SK-N-SH (cell line): Measurements from ENCODE around the gene ZNF23. TPM values are rescaled to one million over a fixed set of nuclear protein-coding genes. Genes with fewer than 3 reads are reported as not detected.

Experiments used
- CTCF ChIA-PET: fragments of 300-600, 350-600 bp; formaldehyde crosslinking; extraction: SDS; loops from one replicate; lab custom pipeline; 2021; lab: Yijun Ruan, JAX
- POLR2A ChIA-PET: fragments of 350-600 bp; sonication (Branson Sonifier 250); formaldehyde crosslinking; extraction: SDS; loops from one replicate; lab custom pipeline; 2020; ENCODE audit warnings: antibody characterized with exemption, inconsistent platforms; lab: Yijun Ruan, JAX
- DNase-seq: peaks from one replicate; pipeline ENCODE4 v3.0.0; 2012
- H2AFZ ChIP-seq: fragments of 200-600 bp; sonication (generic); 2 replicates; pipeline ENCODE4 v1.8.1; 2016; ENCODE audit warnings: antibody characterized with exemption, mild to moderate bottlenecking, low read depth
- H3F3A ChIP-seq: fragments of 200-600 bp; sonication (generic); replicated peaks from 2 replicates; pipeline ENCODE3; 2016; ENCODE audit warnings: antibody characterized with exemption, mild to moderate bottlenecking; ENCODE audit not compliant: insufficient read depth
- H3K27ac ChIP-seq, 2 experiments: fragments of 200-500 bp in 1 of 2; fragments of 200-600 bp in 1 of 2; sonication (Bioruptor generic) in 1 of 2; sonication (generic), shearing (Covaris generic) in 1 of 2; 2 replicates each; pipeline versions ENCODE4 v1.5.1 to v1.6.1; 2014 to 2016; ENCODE audit warnings: low read depth in 2 of 2, inconsistent platforms in 1 of 2, low read length in 1 of 2, mild to moderate bottlenecking in 1 of 2, mixed read lengths in 1 of 2
- H3K27me3 ChIP-seq: fragments of 200-600 bp; sonication (generic), shearing (Covaris generic); 2 replicates; pipeline ENCODE4 v1.6.1; 2016; ENCODE audit warnings: mixed run types; ENCODE audit not compliant: insufficient read depth
- H3K36me3 ChIP-seq, 2 experiments: fragments of 200-500 bp in 1 of 2; fragments of 200-600 bp in 1 of 2; sonication (Bioruptor generic) in 1 of 2; sonication (generic) in 1 of 2; replicated peaks in 1 of 2; 2 replicates each; pipeline versions ENCODE3 to v1.5.1; 2014 to 2016; ENCODE audit warnings: low read length in 1 of 2, mild to moderate bottlenecking in 1 of 2; ENCODE audit not compliant: insufficient read depth in 2 of 2, control insufficient read depth in 1 of 2
- H3K4me1 ChIP-seq, 2 experiments: fragments of 200-500 bp in 1 of 2; fragments of 200-600 bp in 1 of 2; sonication (Bioruptor generic) in 1 of 2; sonication (generic), shearing (Covaris generic) in 1 of 2; 2 replicates each; pipeline versions ENCODE4 v1.5.1 to v1.6.1; 2014 to 2016; ENCODE audit warnings: low read depth in 1 of 2, low read length in 1 of 2, mixed run types in 1 of 2; ENCODE audit not compliant: insufficient read depth in 2 of 2, control insufficient read depth in 1 of 2
- H3K4me2 ChIP-seq: fragments of 200-600 bp; sonication (generic), shearing (Covaris generic); 2 replicates; pipeline ENCODE4 v1.6.1; 2017; ENCODE audit warnings: mixed run types
- H3K4me3 ChIP-seq, 2 experiments: fragments of 200-500 bp in 1 of 2; fragments of 200-600 bp in 1 of 2; sonication (Bioruptor generic) in 1 of 2; sonication (generic), shearing (Covaris generic) in 1 of 2; 2 replicates each; pipeline versions ENCODE4 v1.5.1 to v1.8.1; 2014 to 2016; ENCODE audit warnings: low read depth in 2 of 2, inconsistent platforms in 1 of 2, low read length in 1 of 2, mild to moderate bottlenecking in 1 of 2, mixed read lengths in 1 of 2, moderate library complexity in 1 of 2
- H3K79me2 ChIP-seq: fragments of 200-600 bp; sonication (generic); 2 replicates; pipeline ENCODE4 v1.8.1; 2017; ENCODE audit warnings: mild to moderate bottlenecking; ENCODE audit not compliant: insufficient read depth
- H3K9ac ChIP-seq: fragments of 200-600 bp; sonication (generic); 2 replicates; pipeline ENCODE4 v1.6.1; 2017; ENCODE audit warnings: mixed run types
- H3K9me2 ChIP-seq: fragments of 200-600 bp; sonication (generic); 2 replicates; pipeline ENCODE4 v1.6.1; 2017; ENCODE audit warnings: mixed run types
- H3K9me3 ChIP-seq: fragments of 200-600 bp; sonication (generic); 2 replicates; pipeline ENCODE4 v1.6.1; 2017; ENCODE audit warnings: mixed run types, mild to moderate bottlenecking, moderate library complexity
- H4K20me1 ChIP-seq: fragments of 200-600 bp; sonication (generic); 2 replicates; pipeline ENCODE4 v1.6.1; 2017; ENCODE audit warnings: mild to moderate bottlenecking, mixed run types; ENCODE audit not compliant: insufficient read depth
- CHD2 ChIP-seq: fragments of 150-350 bp; IDR thresholded peaks from 2 replicates; pipeline ENCODE4 v1.6.1; 2018; ENCODE audit warnings: low read length; ENCODE audit not compliant: partially characterized antibody
- CTCF ChIP-seq: fragments of 200-600 bp; sonication (generic); IDR thresholded peaks from 2 replicates; pipeline ENCODE4 v1.6.1; 2017; ENCODE audit warnings: antibody characterized with exemption, mild to moderate bottlenecking, moderate library complexity
- ELF1 ChIP-seq: IDR thresholded peaks from 2 replicates; pipeline ENCODE4 v1.4.0; 2012
- EP300 ChIP-seq, 2 experiments: IDR thresholded peaks; 2 replicates each; pipeline versions ENCODE4 v1.4.0 to v1.6.1; 2012; ENCODE audit warnings: borderline replicate concordance in 1 of 2, low read depth in 1 of 2, low read length in 1 of 2
- FOSL2 ChIP-seq: IDR thresholded peaks from 2 replicates; pipeline ENCODE4 v1.4.0; 2012; ENCODE audit warnings: low read depth, mild to moderate bottlenecking, moderate library complexity, borderline replicate concordance
- FOXJ3 ChIP-seq: sonication (generic); formaldehyde crosslinking; IDR thresholded peaks from 2 replicates; pipeline ENCODE4 v1.5.1; 2020; ENCODE audit warnings: mild to moderate bottlenecking, missing genetic modification reagents
- GABPA ChIP-seq: IDR thresholded peaks from 2 replicates; pipeline ENCODE4 v1.4.0; 2012; ENCODE audit warnings: low read depth, mild to moderate bottlenecking
- MEF2A ChIP-seq: IDR thresholded peaks from 2 replicates; pipeline ENCODE4 v1.4.0; 2012; ENCODE audit warnings: low read depth, borderline replicate concordance
- NRF1 ChIP-seq: IDR thresholded peaks from 2 replicates; pipeline ENCODE4 v1.6.1; 2012; ENCODE audit warnings: low read depth, mild to moderate bottlenecking, low read length
- POLR2AphosphoS5 ChIP-seq: IDR thresholded peaks from 2 replicates; pipeline ENCODE4 v1.6.1; 2012; ENCODE audit warnings: low read depth, low read length
- RAD21 ChIP-seq: IDR thresholded peaks from 2 replicates; pipeline ENCODE4 v1.6.1; 2012; ENCODE audit warnings: mild to moderate bottlenecking, low read length
- SIN3A ChIP-seq: IDR thresholded peaks from 2 replicates; pipeline ENCODE4 v1.6.1; 2012; ENCODE audit warnings: low read depth, mild to moderate bottlenecking, low read length, moderate library complexity, borderline replicate concordance
- SMC3 ChIP-seq: IDR thresholded peaks from 2 replicates; pipeline ENCODE4 v1.6.1; 2012; ENCODE audit warnings: low read depth, low read length, improper control_type of control experiment
- TCF12 ChIP-seq: IDR thresholded peaks from 2 replicates; pipeline ENCODE4 v1.4.0; 2012
- YY1 ChIP-seq: IDR thresholded peaks from 2 replicates; pipeline ENCODE4 v1.4.0; 2012; ENCODE audit warnings: low read depth, mild to moderate bottlenecking
- WGBS: methylation state at CpG from one replicate; pipeline ENCODE4 v1.1.6; 2017; ENCODE audit warnings: low lambda C conversion rate; 5-methylcytosine and 5-hydroxymethylcytosine counted together
- polyA plus RNA-seq, 3 experiments: library from polyadenylated mRNA; depleted of rRNA; stranded (reverse); fragments of >200 nt; gene quantifications; 2 replicates each; pipeline ENCODE4 v1.2.3, GENCODE V29; 2012
- TF ChIP-seq, protein P1 (sequence below): IDR thresholded peaks from 2 replicates; pipeline ENCODE4; 2012
- TF ChIP-seq, protein P2 (sequence below): IDR thresholded peaks from 2 replicates; pipeline ENCODE4 v1.4.0; 2012; ENCODE audit warnings: low read depth
- TF ChIP-seq, protein P3 (sequence below): IDR thresholded peaks from 2 replicates; pipeline ENCODE4 v1.4.0; 2012; ENCODE audit warnings: low read depth, borderline replicate concordance

The ZNF23 gene
- polyA plus RNA-seq, 1 of the 3 experiments (the other 2 are of a cell fraction) = 7.3 TPM

- H3K36me3 ChIP-seq = no peaks in the 10 kb centered on the region
- WGBS = 82% methylated on average over 22 of the region's 22 CpGs
- no peak within 1 kb of the TSS for H3K9ac ChIP-seq
- no peak within 1 kb of the TSS for H3K4me2 ChIP-seq
- H3K4me3 ChIP-seq = no peak within 1 kb of the TSS
- H2AFZ ChIP-seq = no peak within 1 kb of the TSS
- H3K9me2 ChIP-seq = no peaks in the 10 kb centered on the region
- no peak for DNase-seq
- POLR2A ChIA-PET = no interaction called here
- H3K4me1 ChIP-seq = no peaks in the 10 kb centered on the region
- TF ChIP-seq, protein P1, sequence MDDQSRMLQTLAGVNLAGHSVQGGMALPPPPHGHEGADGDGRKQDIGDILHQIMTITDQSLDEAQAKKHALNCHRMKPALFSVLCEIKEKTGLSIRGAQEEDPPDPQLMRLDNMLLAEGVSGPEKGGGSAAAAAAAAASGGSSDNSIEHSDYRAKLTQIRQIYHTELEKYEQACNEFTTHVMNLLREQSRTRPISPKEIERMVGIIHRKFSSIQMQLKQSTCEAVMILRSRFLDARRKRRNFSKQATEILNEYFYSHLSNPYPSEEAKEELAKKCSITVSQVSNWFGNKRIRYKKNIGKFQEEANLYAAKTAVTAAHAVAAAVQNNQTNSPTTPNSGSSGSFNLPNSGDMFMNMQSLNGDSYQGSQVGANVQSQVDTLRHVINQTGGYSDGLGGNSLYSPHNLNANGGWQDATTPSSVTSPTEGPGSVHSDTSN = no peak
- TF ChIP-seq, protein P2, sequence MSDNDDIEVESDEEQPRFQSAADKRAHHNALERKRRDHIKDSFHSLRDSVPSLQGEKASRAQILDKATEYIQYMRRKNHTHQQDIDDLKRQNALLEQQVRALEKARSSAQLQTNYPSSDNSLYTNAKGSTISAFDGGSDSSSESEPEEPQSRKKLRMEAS = no peak
- TF ChIP-seq RAD21 = no peak
- no peak for TF ChIP-seq EP300 (IDR thresholded peaks at IDR 0.05; ENCODE audit: borderline replicate concordance in 1 of 2, low read depth in 1 of 2, low read length in 1 of 2)
- TF ChIP-seq FOSL2 = no peak
- no peak for TF ChIP-seq ELF1
- no peak for TF ChIP-seq TCF12
- TF ChIP-seq, all 33 proteins: peak for 0
- Histone ChIP-seq H3K79me2 (peaks cover under 1% of the 10 kb centered on the region; the same call in 1 of the 2 replicates), H3K9me3 (no peaks in the 10 kb centered on the region), H3K27ac (no peak within 1 kb of the TSS), H3F3A (peaks cover 6% of the 10 kb centered on the region), H3K27me3 (no peaks in the 10 kb centered on the region), H4K20me1 (no peaks in the 10 kb centered on the region)
- CTCF ChIA-PET = interaction anchor here (1.1 to 5.9 kb wide), 3 partner anchors 10 to 78 kb away, joined by 3 to 45 read pairs (median 7); no protein-coding TSS in a partner anchor
Measured at GRCh38 chr16:71489122-71489521, 27.1 kb upstream of the ZNF23 start, which contains the start of gene ZNF19. Gene ZNF19, minus strand, starts transcription at chr16:71489324. Its CDS starts 7,210 bp downstream, at chr16:71482114.

GRCh38 chr16:71484006-71484893 lies 22.2 kb upstream of the ZNF23 start:
- peaks cover 11% of the 10 kb centered on the region for H3K79me2 ChIP-seq
- H3K9ac ChIP-seq = peak overlapping the region; percentile 99
- H4K20me1 ChIP-seq = no peaks in the 10 kb centered on the region
- under 1% methylated on average over 23 of the region's 44 CpGs for WGBS
- H3F3A ChIP-seq = peaks cover 11% of the 10 kb centered on the region
- no peaks in the 10 kb centered on the region for H3K36me3 ChIP-seq
- H3K27me3 ChIP-seq = no peaks in the 10 kb centered on the region
- H3K4me1 ChIP-seq = peaks cover 0 to 8% of the 10 kb centered on the region in 2 experiments; a peak in 2 of 4 replicates
- ChIA-PET POLR2A (interaction anchor here (0.6 to 2.8 kb wide), 4 partner anchors 20 to 127 kb away, joined by 3 to 31 read pairs (median 8); partner anchors contain the start of gene ZNF23), CTCF (interaction anchor here (0.6 to 3.7 kb wide), 7 partner anchors 9 to 127 kb away, joined by 3 to 19 read pairs (median 4); partner anchors contain the start of gene ZNF23)
- peak overlapping the region; percentile 89 to 90 for H3K4me3 ChIP-seq
- peak overlapping the region; percentile 98 for H2AFZ ChIP-seq
- peak overlapping the region; percentile 93 for H3K4me2 ChIP-seq
- H3K27ac ChIP-seq = peak overlapping the region; percentile 93 to 97
- peak; percentile 89 for DNase-seq
- no peaks in the 10 kb centered on the region for H3K9me2 ChIP-seq
- H3K9me3 ChIP-seq = no peaks in the 10 kb centered on the region
- TF ChIP-seq SMC3 (no peak), CHD2 (no peak), ELF1 (0 out of 2 replicates have a peak, but pooled peaks have one; percentile 31), SIN3A (no peak), MEF2A (no peak), GABPA (peak; percentile 86), YY1 (0 out of 2 replicates have a peak, but pooled peaks have one; percentile 68), POLR2AphosphoS5 (peak; percentile 85), FOXJ3 (CRISPR knock-in tag) (no peak), NRF1 (no peak), CTCF (no peak)
- TF ChIP-seq, protein P1 = no peak
- TF ChIP-seq, protein P3, sequence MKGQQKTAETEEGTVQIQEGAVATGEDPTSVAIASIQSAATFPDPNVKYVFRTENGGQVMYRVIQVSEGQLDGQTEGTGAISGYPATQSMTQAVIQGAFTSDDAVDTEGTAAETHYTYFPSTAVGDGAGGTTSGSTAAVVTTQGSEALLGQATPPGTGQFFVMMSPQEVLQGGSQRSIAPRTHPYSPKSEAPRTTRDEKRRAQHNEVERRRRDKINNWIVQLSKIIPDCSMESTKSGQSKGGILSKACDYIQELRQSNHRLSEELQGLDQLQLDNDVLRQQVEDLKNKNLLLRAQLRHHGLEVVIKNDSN = no peak; the same call in 1 of the 2 replicates
